NT2/D1 (cell line): ENCODE results near the gene CBR3.

Experiments used
- SUZ12 ChIP-seq: IDR thresholded peaks from 2 replicates; pipeline ENCODE4 v1.6.1; 2011; ENCODE audit not compliant: insufficient read length, insufficient read depth; ENCODE audit errors: extremely low read depth
- YY1 ChIP-seq: IDR thresholded peaks from 2 replicates; pipeline ENCODE4 v1.6.1; 2011; ENCODE audit not compliant: insufficient read length, insufficient read depth
- ZNF274 ChIP-seq: IDR thresholded peaks from 2 replicates; pipeline ENCODE4 v1.6.1; 2011; ENCODE audit warnings: mild to moderate bottlenecking, low read depth, low read length

- TF ChIP-seq YY1 (no peak), ZNF274 (no peak), SUZ12 (no peak)
Measured at GRCh38 chr21:36127977-36128376, 6.9 kb upstream of the CBR3 start.
